Midbrain (tissue), 1 donor: ENCODE measurements around the gene PGA4.
"Not testable (repeated sequence)": the region's sequence is repeated elsewhere in the genome, so short reads cannot be mapped to it uniquely, and the experiment has no call there.

Experiments used
- DNase-seq: peaks from one replicate; lab custom pipeline; 2025; lab: John Stamatoyannopoulos, UW

PGA4 gene

GRCh38 chr11:61204502-61205059, 17.6 kb upstream of the PGA4 start:
- not testable (repeated sequence) for DNase-seq

- not testable (repeated sequence) for DNase-seq
These were observed 14.4 kb upstream of the PGA4 start for GRCh38 chr11:61207636-61208310.

- DNase-seq: not testable (repeated sequence)
These were observed 11.5 kb upstream of the PGA4 start for GRCh38 chr11:61210629-61211028.

- not testable (repeated sequence) for DNase-seq
These were observed 10.7 kb upstream of the PGA4 start for GRCh38 chr11:61211327-61211952.

- DNase-seq: not testable (repeated sequence)
These were observed 9.9 kb upstream of the PGA4 start for GRCh38 chr11:61212202-61212601.

GRCh38 chr11:61213711-61214324, 8.3 kb upstream of the PGA4 start:
- DNase-seq: not testable (repeated sequence)

GRCh38 chr11:61218306-61218705, 3.8 kb upstream of the PGA4 start:
- DNase-seq: not testable (repeated sequence)

- DNase-seq: not testable (repeated sequence)
These were observed 3.1 kb upstream of the PGA4 start for GRCh38 chr11:61219016-61219415.

- not testable (repeated sequence) for DNase-seq
These were observed 545 bp downstream of the PGA4 start for GRCh38 chr11:61222692-61223091.

GRCh38 chr11:61226457-61227137, 4.5 kb downstream of the PGA4 start:
- not testable (repeated sequence) for DNase-seq

GRCh38 chr11:61229458-61229857, 7.3 kb downstream of the PGA4 start:
- not testable (repeated sequence) for DNase-seq

GRCh38 chr11:61231033-61231432, 8.9 kb downstream of the PGA4 start:
- not testable (repeated sequence) for DNase-seq

- not testable (repeated sequence) for DNase-seq
These were observed 9.4 kb downstream of the PGA4 start for GRCh38 chr11:61231585-61231984.

GRCh38 chr11:61232548-61233145, 10.5 kb downstream of the PGA4 start:
- not testable (repeated sequence) for DNase-seq

- not testable (repeated sequence) for DNase-seq
These were observed 15.0 kb downstream of the PGA4 start for GRCh38 chr11:61237130-61237529.

GRCh38 chr11:61240288-61240687, 18.1 kb downstream of the PGA4 start:
- not testable (repeated sequence) for DNase-seq

- DNase-seq: not testable (repeated sequence)
These were observed 18.7 kb downstream of the PGA4 start, which contains the start of gene PGA5 for GRCh38 chr11:61240875-61241274. TSS of gene PGA5 (plus strand) at chr11:61241175. CDS start at chr11:61241227, 52 bp downstream.

GRCh38 chr11:61241526-61241925, 19.4 kb downstream of the PGA4 start:
- not testable (repeated sequence) for DNase-seq

- not testable (repeated sequence) for DNase-seq
These were observed 23.3 kb downstream of the PGA4 start for GRCh38 chr11:61245284-61245964.

- not testable (repeated sequence) for DNase-seq
These were observed 25.9 kb downstream of the PGA4 start for GRCh38 chr11:61248071-61248470.

GRCh38 chr11:61249201-61249600, 27.1 kb downstream of the PGA4 start:
- DNase-seq: not testable (repeated sequence)
